Neural crest cell (in vitro differentiated cells): Measurements from ENCODE around the gene TK1. TPM values are rescaled to one million over a fixed set of nuclear protein-coding genes. Genes with fewer than 3 reads are reported as not detected.
"Not testable (repeated sequence)": the region's sequence is repeated elsewhere in the genome, so short reads cannot be mapped to it uniquely, and the experiment has no call there.

Experiments
- DNase-seq: peaks from one replicate; pipeline ENCODE4 v3.0.0; 2021; ENCODE audit warnings: low read depth, mixed read lengths, low spot score
- H3K27ac Mint-ChIP-seq: one replicate; pipeline ENCODE4 v1.8.0; 2021; ENCODE audit warnings: mild to moderate bottlenecking, mixed read lengths; ENCODE audit not compliant: unreplicated experiment
- H3K27me3 Mint-ChIP-seq: 2 replicates; pipeline ENCODE4 v1.8.0; 2021; ENCODE audit warnings: low read depth, mild to moderate bottlenecking, mixed read lengths
- H3K36me3 Mint-ChIP-seq: 2 replicates; pipeline ENCODE4 v1.8.0; 2021; ENCODE audit warnings: low read depth, mild to moderate bottlenecking, mixed read lengths
- H3K4me1 Mint-ChIP-seq: 2 replicates; pipeline ENCODE4 v1.8.0; 2021; ENCODE audit warnings: mixed read lengths
- H3K4me3 Mint-ChIP-seq: one replicate; pipeline ENCODE4 v1.8.0; 2021; ENCODE audit warnings: mild to moderate bottlenecking, mixed read lengths
- H3K9me3 Mint-ChIP-seq: 2 replicates; pipeline ENCODE4 v1.8.0; 2021; ENCODE audit warnings: mixed read lengths
- total RNA-seq: library from RNA; stranded (reverse); gene quantifications from 2 replicates; pipeline ENCODE4 v1.2.1, GENCODE V29; 2021
- TF ChIP-seq, protein P1 (sequence below): fragments of 200-600 bp; sonication (generic); conservative IDR thresholded peaks from 2 replicates; pipeline ENCODE4 v1.5.0; 2021; ENCODE audit warnings: antibody characterized with exemption, mild to moderate bottlenecking

Gene TK1
- total RNA-seq, 1 donor from 2014 or later: 53.9 TPM

DNA sequence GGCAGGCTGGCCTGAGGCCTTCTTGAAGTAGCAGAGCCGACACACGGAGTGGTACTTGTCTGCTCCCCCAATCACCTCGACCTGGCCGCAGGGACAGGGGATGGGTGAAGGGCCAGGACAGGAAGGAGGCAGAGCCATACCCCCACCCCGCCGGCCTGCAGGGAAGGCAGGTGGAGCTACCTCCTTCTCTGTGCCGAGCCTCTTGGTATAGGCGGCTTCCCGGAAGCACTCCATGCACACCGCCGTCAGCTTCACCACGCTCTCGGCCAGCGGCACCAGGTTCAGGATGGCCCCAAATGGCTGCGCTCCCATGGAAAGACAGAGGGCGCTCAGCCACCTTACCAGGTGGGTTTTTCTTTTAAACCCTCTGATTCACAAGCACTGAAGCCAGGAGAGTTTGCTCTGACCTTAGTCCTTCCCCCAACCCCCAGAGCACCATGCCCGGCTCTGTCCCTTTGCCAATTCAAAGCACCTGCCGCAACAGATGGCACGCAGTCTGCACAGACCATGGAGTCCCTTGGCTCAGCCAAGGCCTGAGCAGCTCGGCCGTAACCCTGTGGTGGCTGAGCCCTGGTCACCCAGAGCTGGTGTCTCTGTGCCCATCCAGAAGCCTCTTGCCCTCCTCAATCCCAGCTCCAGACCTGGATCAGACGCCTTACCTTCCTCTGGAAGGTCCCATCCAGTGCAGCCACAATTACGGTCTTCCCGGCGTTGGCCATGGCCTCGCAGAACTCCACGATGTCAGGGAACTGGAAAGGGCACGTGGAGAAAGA is 11.8 kb downstream of the TK1 start:
- Mint-ChIP-seq H3K36me3 (peaks cover 10% of the 10 kb centered on the region), H3K4me1 (peaks cover 13% of the 10 kb centered on the region), H3K4me3 (no peak overlapping the region), H3K27me3 (no peaks in the 10 kb centered on the region), H3K9me3 (no peaks in the 10 kb centered on the region), H3K27ac (no peak overlapping the region)
- no peak for DNase-seq
- TF ChIP-seq, protein P1, sequence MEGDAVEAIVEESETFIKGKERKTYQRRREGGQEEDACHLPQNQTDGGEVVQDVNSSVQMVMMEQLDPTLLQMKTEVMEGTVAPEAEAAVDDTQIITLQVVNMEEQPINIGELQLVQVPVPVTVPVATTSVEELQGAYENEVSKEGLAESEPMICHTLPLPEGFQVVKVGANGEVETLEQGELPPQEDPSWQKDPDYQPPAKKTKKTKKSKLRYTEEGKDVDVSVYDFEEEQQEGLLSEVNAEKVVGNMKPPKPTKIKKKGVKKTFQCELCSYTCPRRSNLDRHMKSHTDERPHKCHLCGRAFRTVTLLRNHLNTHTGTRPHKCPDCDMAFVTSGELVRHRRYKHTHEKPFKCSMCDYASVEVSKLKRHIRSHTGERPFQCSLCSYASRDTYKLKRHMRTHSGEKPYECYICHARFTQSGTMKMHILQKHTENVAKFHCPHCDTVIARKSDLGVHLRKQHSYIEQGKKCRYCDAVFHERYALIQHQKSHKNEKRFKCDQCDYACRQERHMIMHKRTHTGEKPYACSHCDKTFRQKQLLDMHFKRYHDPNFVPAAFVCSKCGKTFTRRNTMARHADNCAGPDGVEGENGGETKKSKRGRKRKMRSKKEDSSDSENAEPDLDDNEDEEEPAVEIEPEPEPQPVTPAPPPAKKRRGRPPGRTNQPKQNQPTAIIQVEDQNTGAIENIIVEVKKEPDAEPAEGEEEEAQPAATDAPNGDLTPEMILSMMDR: peak; percentile 12

DNA sequence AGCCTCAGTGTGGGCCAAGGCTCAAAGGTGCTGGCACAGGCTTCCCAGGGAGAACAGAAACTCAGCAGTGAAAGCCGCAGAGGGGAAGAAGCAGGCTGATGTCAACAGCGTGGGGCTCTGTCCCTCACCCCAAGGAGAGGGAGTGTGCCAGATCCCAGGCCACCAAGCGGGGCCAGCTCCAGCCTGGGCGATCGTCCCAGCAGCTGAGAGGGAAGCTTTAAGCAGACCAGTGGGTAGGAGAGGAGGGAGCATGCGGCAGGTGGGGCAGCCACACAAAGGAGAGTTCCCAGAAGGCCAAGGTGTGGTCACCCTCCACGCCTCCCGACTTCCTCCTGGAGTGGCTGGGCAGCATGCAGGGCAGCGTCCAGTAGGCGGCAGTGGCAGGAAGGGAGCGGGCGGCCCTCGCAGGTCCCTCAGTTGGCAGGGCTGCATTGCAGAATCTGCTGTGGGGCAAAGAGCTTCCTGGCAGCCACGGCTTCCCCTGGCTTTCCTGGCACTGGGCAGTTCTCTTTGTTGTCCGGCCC is 12.4 kb downstream of the TK1 start:
- Mint-ChIP-seq H3K4me3 (peak overlapping the region; percentile 49), H3K27ac (no peak overlapping the region), H3K9me3 (no peaks in the 10 kb centered on the region), H3K36me3 (peaks cover 10% of the 10 kb centered on the region), H3K27me3 (no peaks in the 10 kb centered on the region), H3K4me1 (peaks cover 13% of the 10 kb centered on the region)
- no peak for DNase-seq
- TF ChIP-seq, protein P1: no peak

DNA sequence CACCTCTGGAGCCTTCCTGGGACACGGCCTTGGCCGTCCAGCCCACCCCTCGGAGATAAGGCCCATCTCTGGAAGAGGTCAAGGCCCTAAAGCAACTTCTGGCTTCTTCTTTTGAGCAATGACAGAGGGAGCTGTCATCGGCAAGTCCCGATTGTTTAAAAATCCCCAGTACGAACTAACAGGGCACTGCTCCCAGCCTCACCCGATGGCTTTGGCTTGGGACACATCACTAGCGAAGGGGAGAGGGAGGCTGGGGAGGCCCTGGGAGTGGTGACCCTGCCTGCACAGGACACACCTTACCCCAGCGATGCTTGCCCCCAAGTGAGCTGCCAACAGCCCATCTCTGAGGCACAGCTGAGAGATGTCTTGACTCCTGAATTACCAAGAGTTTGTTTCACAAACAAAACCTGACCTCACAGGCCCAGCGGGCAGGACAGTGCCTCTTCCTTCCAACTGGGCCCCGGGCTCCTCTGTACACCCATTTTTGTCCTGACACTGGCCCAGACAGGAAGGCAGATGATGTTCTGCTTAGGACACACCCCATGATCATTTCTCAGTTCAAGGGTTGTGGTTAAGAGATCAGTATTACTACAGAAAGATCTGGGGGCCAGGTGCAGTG is 13.6 kb downstream of the TK1 start:
- DNase-seq: no peak
- Mint-ChIP-seq H3K36me3 (peaks cover 4% of the 10 kb centered on the region), H3K27ac (peak overlapping the region; percentile 71)

DNA sequence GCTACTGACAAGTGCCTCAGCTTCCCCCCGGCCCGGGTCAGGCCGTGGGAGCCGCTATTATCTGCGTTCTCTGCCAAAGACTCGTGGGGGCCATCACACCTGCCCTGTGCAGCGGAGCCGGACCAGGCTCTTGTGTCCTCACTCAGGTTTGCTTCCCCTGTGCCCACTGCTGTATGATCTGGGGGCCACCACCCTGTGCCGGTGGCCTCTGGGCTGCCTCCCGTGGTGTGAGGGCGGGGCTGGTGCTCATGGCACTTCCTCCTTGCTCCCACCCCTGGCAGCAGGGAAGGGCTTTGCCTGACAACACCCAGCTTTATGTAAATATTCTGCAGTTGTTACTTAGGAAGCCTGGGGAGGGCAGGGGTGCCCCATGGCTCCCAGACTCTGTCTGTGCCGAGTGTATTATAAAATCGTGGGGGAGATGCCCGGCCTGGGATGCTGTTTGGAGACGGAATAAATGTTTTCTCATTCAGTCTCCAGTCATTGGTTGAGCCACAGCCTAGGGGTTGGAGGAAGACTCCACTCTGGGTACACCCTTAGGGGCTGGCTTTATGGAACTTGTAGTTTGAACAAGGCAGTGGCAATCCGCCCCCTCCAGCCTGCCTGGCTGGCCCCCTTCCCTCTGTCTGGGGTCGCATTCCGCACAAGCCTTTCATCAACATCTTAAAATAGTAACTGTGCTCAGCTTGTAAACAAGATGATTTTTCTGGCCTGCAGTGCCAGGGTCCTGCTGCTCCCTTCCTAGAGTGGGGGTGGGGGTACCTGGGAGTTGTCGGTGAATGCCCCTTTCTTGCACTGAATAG is 14.4 kb downstream of the TK1 start:
- Mint-ChIP-seq H3K4me3 (peak overlapping the region; percentile 72), H3K27ac (no peak overlapping the region), H3K36me3 (peaks cover 4% of the 10 kb centered on the region), H3K27me3 (no peaks in the 10 kb centered on the region), H3K9me3 (no peaks in the 10 kb centered on the region), H3K4me1 (peaks cover 13% of the 10 kb centered on the region)
- DNase-seq: no peak
- TF ChIP-seq, protein P1: no peak

More for the DNA sequence above, 13.6 kb downstream of the TK1 start:
- Mint-ChIP-seq H3K4me1 (peaks cover 13% of the 10 kb centered on the region), H3K9me3 (no peaks in the 10 kb centered on the region), H3K4me3 (peak overlapping the region; percentile 72), H3K27me3 (no peaks in the 10 kb centered on the region)
- TF ChIP-seq, protein P1: no peak

DNA sequence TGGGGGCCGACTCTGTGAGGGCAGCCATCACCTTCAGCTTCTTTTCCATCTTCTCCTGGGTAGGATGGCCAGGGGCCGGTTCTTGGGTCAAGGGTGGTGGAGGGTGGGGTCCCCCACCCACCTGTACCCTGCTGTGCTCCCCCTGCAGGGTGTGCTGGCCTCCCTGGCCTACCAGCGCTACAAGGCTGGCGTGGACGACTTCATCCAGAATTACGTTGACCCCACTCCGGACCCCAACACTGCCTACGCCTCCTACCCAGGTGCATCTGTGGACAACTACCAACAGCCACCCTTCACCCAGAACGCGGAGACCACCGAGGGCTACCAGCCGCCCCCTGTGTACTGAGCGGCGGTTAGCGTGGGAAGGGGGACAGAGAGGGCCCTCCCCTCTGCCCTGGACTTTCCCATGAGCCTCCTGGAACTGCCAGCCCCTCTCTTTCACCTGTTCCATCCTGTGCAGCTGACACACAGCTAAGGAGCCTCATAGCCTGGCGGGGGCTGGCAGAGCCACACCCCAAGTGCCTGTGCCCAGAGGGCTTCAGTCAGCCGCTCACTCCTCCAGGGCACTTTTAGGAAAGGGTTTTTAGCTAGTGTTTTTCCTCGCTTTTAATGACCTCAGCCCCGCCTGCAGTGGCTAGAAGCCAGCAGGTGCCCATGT is 15.1 kb downstream of the TK1 start:
- not testable (repeated sequence) for H3K27me3 Mint-ChIP-seq, DNase-seq, H3K27ac Mint-ChIP-seq, H3K36me3 Mint-ChIP-seq, H3K9me3 Mint-ChIP-seq
- H3K4me1 Mint-ChIP-seq: peaks cover 13% of the 10 kb centered on the region
- H3K4me3 Mint-ChIP-seq: peak overlapping the region; percentile 72
